Thyroid gland (tissue), 4 donors: Measurements from ENCODE around the gene PABPC1L. TPM values are rescaled to one million over a fixed set of nuclear protein-coding genes. Genes with fewer than 3 reads are reported as not detected.

ENCODE experiments used
- DNase-seq, 2 donors: peaks; one replicate each; pipeline ENCODE4 v3.0.0-alpha.2; 2019
- H3K27ac ChIP-seq, 3 donors: fragments of 200-600 bp; sonication (generic); 1 replicate in 2 of 3; 2 replicates in 1 of 3; pipeline ENCODE4 v1.5.1; 2016 to 2019; ENCODE audit warnings: mild to moderate bottlenecking in 1 of 3, moderate library complexity in 1 of 3
- H3K27me3 ChIP-seq: fragments of 200-600 bp; sonication (generic); one replicate; pipeline ENCODE4 v1.5.1; 2019
- H3K36me3 ChIP-seq, 2 donors: fragments of 200-600 bp; sonication (generic); one replicate each; pipeline ENCODE4 v1.5.1; 2016 to 2019
- H3K4me1 ChIP-seq, 2 donors: fragments of 200-600 bp; sonication (generic); one replicate each; pipeline ENCODE4 v1.5.1; 2017 to 2019
- H3K4me3 ChIP-seq, 3 donors: fragments of 200-600 bp; sonication (generic); replicated peaks in 1 of 3; 1 replicate in 2 of 3; 2 replicates in 1 of 3; pipeline ENCODE4 v1.5.1; 2016; ENCODE audit warnings: mild to moderate bottlenecking in 1 of 3
- H3K9me3 ChIP-seq: fragments of 200-600 bp; sonication (generic); one replicate; pipeline ENCODE4 v1.5.1; 2017
- CTCF ChIP-seq, 6 experiments: fragments of 200-600 bp in 3 of 6; fragments of 450-650 bp in 3 of 6; sonication (generic) in 3 of 6; IDR thresholded peaks; one replicate each; pipeline ENCODE4 v1.5.1; 2016 to 2019; ENCODE audit warnings: antibody characterized with exemption in 6 of 6, mild to moderate bottlenecking in 2 of 6, inconsistent platforms in 1 of 6, moderate library complexity in 1 of 6
- POLR2A ChIP-seq, 2 donors: fragments of 450-650 bp; IDR thresholded peaks; one replicate each; pipeline ENCODE4 v1.6.1; 2017; ENCODE audit warnings: antibody characterized with exemption in 2 of 2, mild to moderate bottlenecking in 2 of 2, moderate library complexity in 1 of 2
- WGBS, 2 donors: methylation state at CpG; one replicate each; pipeline ENCODE4 v1.1.5; 2017; 5-methylcytosine and 5-hydroxymethylcytosine counted together
- intact Hi-C: fragments of 100-400 bp; cut with DNase I; formaldehyde crosslinking; loops from one replicate; pipeline ENCODE4 v1.15.1; 2023
- total RNA-seq, 4 donors: library from RNA; depleted of rRNA; stranded (reverse); fragments of >200 nt; gene quantifications; one replicate each; pipeline ENCODE4 v1.2.3, GENCODE V29; 2016

Gene PABPC1L
- total RNA-seq, 4 donors from 2014 or later: 26.5 to 53.8 (median 31.9) TPM

DNA sequence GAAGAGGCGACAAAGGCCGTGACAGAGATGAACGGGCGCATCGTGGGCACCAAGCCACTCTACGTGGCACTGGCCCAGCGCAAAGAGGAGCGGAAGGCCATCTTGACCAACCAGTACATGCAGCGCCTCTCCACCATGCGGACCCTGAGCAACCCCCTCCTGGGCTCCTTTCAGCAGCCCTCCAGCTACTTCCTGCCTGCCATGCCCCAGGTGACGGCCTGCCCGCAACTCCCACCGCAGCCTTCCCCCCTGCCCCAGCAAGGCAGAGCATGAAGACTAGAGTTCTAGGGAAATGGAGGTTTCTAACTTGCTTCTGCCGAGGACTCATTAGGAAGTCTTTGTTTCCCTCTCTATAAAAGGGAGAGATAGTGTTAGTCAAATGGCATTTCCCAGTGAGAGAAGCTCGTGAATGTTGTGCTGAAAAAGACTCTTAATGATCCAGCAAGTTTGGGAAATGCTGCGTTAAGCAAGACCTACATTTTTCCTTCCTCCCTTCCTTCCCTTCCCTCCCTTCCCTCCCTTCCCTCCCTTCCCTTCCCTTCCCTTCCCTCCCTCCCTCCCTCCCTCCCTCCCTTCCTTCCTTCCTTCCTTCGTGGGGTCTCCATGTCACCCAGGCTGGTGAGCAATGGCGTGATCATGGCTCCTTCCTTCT, 20.8 kb downstream of the PABPC1L start:
- H3K9me3 ChIP-seq: no peaks in the 10 kb centered on the region
- intact Hi-C loops: no loop called here
- no peak for DNase-seq
- peaks cover 0 to 3% of the 10 kb centered on the region in 2 donors for H3K36me3 ChIP-seq
- no peaks in the 10 kb centered on the region for H3K27me3 ChIP-seq
- H3K27ac ChIP-seq: no peak overlapping the region
- H3K4me1 ChIP-seq: no peaks in the 10 kb centered on the region
- 92 to 96% methylated on average over 8 to 16 of the region's 18 CpGs for WGBS, 2 donors
- no peak overlapping the region for H3K4me3 ChIP-seq
- TF ChIP-seq POLR2A (IDR thresholded peaks at IDR 0.05): no peak
- no peak for TF ChIP-seq CTCF (IDR thresholded peaks at IDR 0.05)

DNA sequence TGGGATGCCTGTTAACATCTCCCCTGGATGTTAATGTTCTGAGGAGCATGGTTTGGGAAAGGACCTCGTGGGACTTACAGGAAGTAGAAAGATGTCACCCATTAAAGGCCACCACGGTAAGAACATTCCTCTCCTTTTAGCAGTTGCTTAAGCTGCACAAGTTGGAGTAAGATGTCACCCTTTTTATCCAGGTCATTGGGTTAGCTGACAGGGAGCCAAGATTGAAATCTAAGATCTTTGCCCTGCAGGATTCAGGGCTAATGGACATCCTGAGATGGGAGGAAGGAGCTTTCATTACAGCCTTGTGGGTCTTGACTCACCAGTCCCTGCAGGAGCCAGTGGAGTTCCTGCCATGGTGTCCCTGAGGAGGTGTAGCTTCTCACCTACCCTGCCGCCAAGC, 22.1 kb downstream of the PABPC1L start:
- no peaks in the 10 kb centered on the region for H3K9me3 ChIP-seq
- TF ChIP-seq CTCF (IDR thresholded peaks at IDR 0.05) (no peak), POLR2A (IDR thresholded peaks at IDR 0.05) (no peak)
- H3K4me1 ChIP-seq: no peaks in the 10 kb centered on the region
- peaks cover 0 to 3% of the 10 kb centered on the region in 2 donors for H3K36me3 ChIP-seq
- DNase-seq: no peak
- H3K27me3 ChIP-seq: no peaks in the 10 kb centered on the region
- WGBS, 2 donors: 75 to 93% methylated on average over 2 to 3 of the region's 3 CpGs
- no peak overlapping the region for H3K27ac ChIP-seq
- intact Hi-C loops: no loop called here
- H3K4me3 ChIP-seq: no peak overlapping the region

DNA sequence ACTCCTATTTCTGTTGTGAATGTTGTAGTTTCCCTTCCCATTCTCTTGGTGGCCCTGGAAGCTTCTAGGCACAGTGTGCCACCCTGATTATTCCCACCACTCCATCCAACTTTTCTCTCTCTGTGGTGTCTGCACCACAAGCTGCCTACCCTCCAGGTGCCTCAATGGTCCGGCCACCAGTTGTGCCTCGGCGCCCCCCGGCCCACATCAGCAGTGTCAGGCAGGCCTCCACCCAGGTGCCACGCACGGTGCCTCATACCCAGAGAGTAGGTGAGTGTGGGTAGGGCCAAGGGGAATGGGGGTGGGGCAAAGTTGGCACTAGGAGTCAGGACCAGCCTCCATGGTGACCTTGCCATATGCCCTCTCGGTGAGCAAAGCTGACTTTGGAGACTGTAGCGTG, 23.1 kb downstream of the PABPC1L start:
- no peak for DNase-seq
- Histone ChIP-seq H3K27me3 (no peaks in the 10 kb centered on the region), H3K9me3 (no peaks in the 10 kb centered on the region), H3K4me1 (no peaks in the 10 kb centered on the region), H3K27ac (no peak overlapping the region), H3K36me3 (peaks cover 0 to 3% of the 10 kb centered on the region in 2 donors), H3K4me3 (no peak overlapping the region)
- 98 to 100% methylated on average over 6 to 8 of the region's 8 CpGs for WGBS, 2 donors
- TF ChIP-seq POLR2A (IDR thresholded peaks at IDR 0.05) (no peak), CTCF (IDR thresholded peaks at IDR 0.05) (no peak)
- intact Hi-C loops: no loop called here

GRCh38 chr20:44936510-44936909, 26.6 kb downstream of the PABPC1L start:
- peaks cover 3 to 7% of the 10 kb centered on the region in 2 donors for H3K36me3 ChIP-seq
- 93 to 94% methylated on average over 10 of the region's 10 CpGs for WGBS, 2 donors
- DNase-seq: no peak

More at GRCh38 chr20:44936510-44936909, 26.6 kb downstream of the PABPC1L start:
- H3K4me3 ChIP-seq: no peak overlapping the region
- H3K4me1 ChIP-seq: no peaks in the 10 kb centered on the region
- H3K27ac ChIP-seq: no peak overlapping the region
- TF ChIP-seq POLR2A (IDR thresholded peaks at IDR 0.05) (no peak), CTCF (IDR thresholded peaks at IDR 0.05) (no peak)
- H3K27me3 ChIP-seq: no peaks in the 10 kb centered on the region
- H3K9me3 ChIP-seq: no peaks in the 10 kb centered on the region
- intact Hi-C loops: no loop called here
